IMR-90 (cell line): ENCODE data around the gene ZSCAN10. TPM values are rescaled to one million over a fixed set of nuclear protein-coding genes. Genes with fewer than 3 reads are reported as not detected.

ENCODE experiments used
- ATAC-seq: fragments of 200-7000 bp; cut with Tn5 transposase; 2 replicates; pipeline ENCODE4 v1.9.1; 2020; ENCODE audit warnings: low read depth, mild to moderate bottlenecking, moderate library complexity
- BruUV-seq: library from RNA; stranded (reverse); fragments of 400-500 nt; replicated peaks from 2 replicates; lab custom pipeline; 2021; lab: Mats Ljungman, UMichigan
- CTCF ChIA-PET: fragments of 300-600 bp; formaldehyde crosslinking; extraction: SDS; loops from one replicate; lab custom pipeline; 2021; ENCODE audit warnings: antibody characterized with exemption; lab: Yijun Ruan, JAX
- POLR2A ChIA-PET: fragments of 300-600 bp; sonication (Branson Sonifier 250); formaldehyde crosslinking; loops from one replicate; lab custom pipeline; 2022; ENCODE audit warnings: antibody characterized with exemption; ENCODE audit not compliant: unreplicated experiment; lab: Charles Lee
- DNase-seq: peaks from one replicate; pipeline ENCODE4 v3.0.0; 2013
- H2AFZ ChIP-seq: replicated peaks from 2 replicates; pipeline ENCODE3; 2013; ENCODE audit warnings: low read length, mild to moderate bottlenecking; ENCODE audit not compliant: poor library complexity
- H2AK5ac ChIP-seq: 2 replicates; pipeline ENCODE4 v1.6.1; 2013; ENCODE audit warnings: low read depth, low read length, inconsistent platforms
- H2AK9ac ChIP-seq: replicated peaks from 2 replicates; pipeline ENCODE3; 2013; ENCODE audit warnings: mild to moderate bottlenecking, low read depth, low read length, moderate library complexity; ENCODE audit not compliant: poor library complexity
- H2BK120ac ChIP-seq: 2 replicates; pipeline ENCODE4 v1.6.1; 2013; ENCODE audit warnings: low read depth, low read length, inconsistent platforms
- H2BK15ac ChIP-seq: 3 replicates; pipeline ENCODE4 v1.6.1; 2013; ENCODE audit warnings: low read depth, low read length, inconsistent platforms
- H2BK20ac ChIP-seq: 2 replicates; pipeline ENCODE4 v1.6.1; 2013; ENCODE audit warnings: low read depth, mild to moderate bottlenecking, inconsistent platforms, low read length, moderate library complexity
- H2BK5ac ChIP-seq: 2 replicates; pipeline ENCODE4 v1.6.1; 2013; ENCODE audit warnings: mild to moderate bottlenecking, low read depth, low read length, inconsistent platforms; ENCODE audit not compliant: poor library complexity, severe bottlenecking
- H3K14ac ChIP-seq: replicated peaks from 2 replicates; pipeline ENCODE4 v1.6.1; 2013; ENCODE audit warnings: low read depth, low read length, inconsistent platforms
- H3K18ac ChIP-seq: 2 replicates; pipeline ENCODE4 v1.6.1; 2013; ENCODE audit warnings: low read depth, low read length, control low read depth
- H3K23ac ChIP-seq: 2 replicates; pipeline ENCODE4 v1.6.1; 2013; ENCODE audit warnings: low read depth, low read length, inconsistent platforms
- H3K27ac ChIP-seq: 2 replicates; pipeline ENCODE4 v1.5.1; 2013; ENCODE audit warnings: mild to moderate bottlenecking, control low read depth, low read length; ENCODE audit not compliant: insufficient read depth
- H3K27me3 ChIP-seq: 2 replicates; pipeline ENCODE4 v1.6.1; 2013; ENCODE audit warnings: low read length; ENCODE audit not compliant: control insufficient read depth, insufficient read depth
- H3K36me3 ChIP-seq: 2 replicates; pipeline ENCODE4 v1.6.1; 2013; ENCODE audit warnings: low read length, mixed read lengths; ENCODE audit not compliant: control insufficient read depth, insufficient read depth
- H3K4ac ChIP-seq: 2 replicates; pipeline ENCODE4 v1.6.1; 2013; ENCODE audit warnings: low read depth, low read length, inconsistent platforms
- H3K4me1 ChIP-seq: 2 replicates; pipeline ENCODE4 v1.6.1; 2013; ENCODE audit warnings: low read length, mixed read lengths; ENCODE audit not compliant: control insufficient read depth, insufficient read depth
- H3K4me2 ChIP-seq: 2 replicates; pipeline ENCODE4 v1.6.1; 2013; ENCODE audit warnings: low read depth, mild to moderate bottlenecking, control low read depth, low read length, moderate library complexity
- H3K4me3 ChIP-seq: 2 replicates; pipeline ENCODE4 v1.5.1; 2013; ENCODE audit warnings: low read depth, mild to moderate bottlenecking, control low read depth, low read length, moderate library complexity; ENCODE audit not compliant: insufficient read depth
- H3K56ac ChIP-seq: 2 replicates; pipeline ENCODE4 v1.6.1; 2013; ENCODE audit warnings: low read length, inconsistent platforms; ENCODE audit not compliant: insufficient read depth; ENCODE audit errors: extremely low read depth
- H3K79me1 ChIP-seq, 2 experiments: 2 replicates each; pipeline ENCODE4 v1.6.1; 2013; ENCODE audit warnings: low read length in 2 of 2, inconsistent platforms in 1 of 2, low read depth in 1 of 2
- H3K9ac ChIP-seq: 2 replicates; pipeline ENCODE4 v1.6.1; 2013; ENCODE audit warnings: low read depth, low read length, control low read depth
- H3K9me1 ChIP-seq: 2 replicates; pipeline ENCODE4 v1.6.1; 2013; ENCODE audit warnings: low read length, inconsistent platforms; ENCODE audit not compliant: insufficient read depth
- H3K9me3 ChIP-seq: 2 replicates; pipeline ENCODE4 v1.6.1; 2013; ENCODE audit warnings: low read length; ENCODE audit not compliant: control insufficient read depth, insufficient read depth
- H4K20me1 ChIP-seq: 2 replicates; pipeline ENCODE4 v1.6.1; 2013; ENCODE audit warnings: low read length, inconsistent platforms; ENCODE audit not compliant: insufficient read depth
- H4K5ac ChIP-seq: 2 replicates; pipeline ENCODE4 v1.6.1; 2013; ENCODE audit warnings: mild to moderate bottlenecking, low read depth, low read length, control low read depth
- H4K8ac ChIP-seq, 2 experiments: 2 replicates each; pipeline ENCODE4 v1.6.1; 2013; ENCODE audit warnings: low read depth in 2 of 2, low read length in 2 of 2, control low read depth in 1 of 2, inconsistent platforms in 1 of 2
- H4K91ac ChIP-seq: 2 replicates; pipeline ENCODE4 v1.6.1; 2013; ENCODE audit warnings: low read depth, low read length, inconsistent platforms; ENCODE audit not compliant: insufficient read depth
- BHLHE40 ChIP-seq: fragments of 150-350 bp; IDR thresholded peaks from 2 replicates; pipeline ENCODE4 v1.6.1; 2016; ENCODE audit warnings: mild to moderate bottlenecking, low read depth, low read length
- CEBPB ChIP-seq: IDR thresholded peaks from 2 replicates; pipeline ENCODE4 v1.6.1; 2012; ENCODE audit warnings: low read depth, low read length, improper control_type of control experiment
- CHD1 ChIP-seq: IDR thresholded peaks from 2 replicates; pipeline ENCODE4 v1.6.1; 2012; ENCODE audit warnings: low read depth, low read length, improper control_type of control experiment
- MAFK ChIP-seq: IDR thresholded peaks from 2 replicates; pipeline ENCODE4 v1.6.1; 2012; ENCODE audit warnings: low read depth, low read length, improper control_type of control experiment
- MAZ ChIP-seq: IDR thresholded peaks from 2 replicates; pipeline ENCODE4 v1.6.1; 2012; ENCODE audit warnings: low read depth, mild to moderate bottlenecking, low read length, improper control_type of control experiment, moderate library complexity, borderline replicate concordance
- MXI1 ChIP-seq: IDR thresholded peaks from 2 replicates; pipeline ENCODE4 v1.6.1; 2012; ENCODE audit warnings: low read depth, mild to moderate bottlenecking, low read length, moderate library complexity, borderline replicate concordance
- NFE2L2 ChIP-seq: fragments of 150-350 bp; IDR thresholded peaks from 2 replicates; pipeline ENCODE4 v1.6.1; 2016; ENCODE audit warnings: low read depth, mild to moderate bottlenecking, low read length
- POLR2A ChIP-seq: IDR thresholded peaks from 2 replicates; pipeline ENCODE4 v1.6.1; 2012; ENCODE audit warnings: mild to moderate bottlenecking, low read depth, low read length
- RAD21 ChIP-seq: IDR thresholded peaks from 2 replicates; pipeline ENCODE4 v1.6.1; 2012; ENCODE audit warnings: low read length, improper control_type of control experiment
- RCOR1 ChIP-seq: IDR thresholded peaks from 2 replicates; pipeline ENCODE4 v1.6.1; 2012; ENCODE audit warnings: mild to moderate bottlenecking, low read length, improper control_type of control experiment; ENCODE audit not compliant: insufficient replicate concordance
- RFX5 ChIP-seq: IDR thresholded peaks from 2 replicates; pipeline ENCODE4 v1.8.0; 2012; ENCODE audit warnings: low read depth, mild to moderate bottlenecking, low read length, moderate library complexity
- SMC3 ChIP-seq: fragments of 150-350 bp; IDR thresholded peaks from 2 replicates; pipeline ENCODE4 v1.6.1; 2016; ENCODE audit warnings: low read depth, mild to moderate bottlenecking, antibody characterized with exemption, low read length, moderate library complexity
- USF2 ChIP-seq: fragments of 150-350 bp; IDR thresholded peaks from 2 replicates; pipeline ENCODE4 v1.6.1; 2017; ENCODE audit warnings: mild to moderate bottlenecking, antibody characterized with exemption, low read length, low read depth
- WGBS, 2 experiments: methylation state at CpG; one replicate each; pipeline versions ENCODE4 v1.1.5 to v1.1.7; 2013; ENCODE audit warnings: missing lambda C conversion rate in 2 of 2; ENCODE audit not compliant: insufficient read length in 1 of 2; ENCODE audit errors: extremely low coverage in 2 of 2; 5-methylcytosine and 5-hydroxymethylcytosine counted together
- dilution Hi-C: fragments of 300-500 bp; cut with HindIII; formaldehyde crosslinking; loops from one replicate; pipeline ENCODE4 v1.14.3; 2018; ENCODE audit warnings: low sequenced_read_pairs; ENCODE audit not compliant: unreplicated experiment
- in situ Hi-C: fragments of 300-500 bp; cut with MboI; formaldehyde crosslinking; loops from 3 replicates; pipeline ENCODE4 v1.14.3; 2019; ENCODE audit warnings: low sequenced_read_pairs, inconsistent platforms, mixed read lengths
- intact Hi-C: fragments of 100-400 bp; cut with micrococcal nuclease; formaldehyde crosslinking; loops from 2 replicates; pipeline ENCODE4 v1.10.0; 2022
- polyA plus RNA-seq, 3 experiments: library from polyadenylated mRNA; depleted of rRNA; stranded (reverse); fragments of >200 nt; gene quantifications; 2 replicates each; pipeline ENCODE4 v1.2.3, GENCODE V29; 2012; ENCODE audit warnings: low replicate concordance in 1 of 3
- total RNA-seq: library from RNA; depleted of rRNA; stranded (reverse); fragments of >200 nt; gene quantifications from 2 replicates; pipeline ENCODE4 v1.2.3, GENCODE V29; 2012
- TF ChIP-seq, protein P1 (sequence below): conservative IDR thresholded peaks from 2 replicates; pipeline ENCODE4 v1.5.1; 2012; ENCODE audit warnings: mild to moderate bottlenecking, low read depth, low read length, improper control_type of control experiment

The ZSCAN10 gene
- total and polyA plus RNA-seq, 2 of the 4 experiments (the other 2 are of a cell fraction), result not detected

GRCh38 chr16:3129137-3130131 lies 30.3 kb upstream of the ZSCAN10 start:
- peak; percentile 68 for ATAC-seq
- no peak overlapping the region for H4K91ac ChIP-seq
- H3K9me1 ChIP-seq, result no peaks in the 10 kb centered on the region
- no peaks in the 10 kb centered on the region for H3K27me3 ChIP-seq
- H4K5ac ChIP-seq, result 0 out of 2 replicates have a peak overlapping the region, but pooled peaks have one; percentile 46
- no peak overlapping the region for H2BK20ac ChIP-seq
- no peak overlapping the region for H2BK120ac ChIP-seq
- WGBS, 2 experiments, result 34% methylated on average over 17 of the region's 28 CpGs; no CpG with 5 or more reads in 1 of the 2 experiments
- H3K56ac ChIP-seq, result no peak overlapping the region
- H3K9ac ChIP-seq, result 0 out of 2 replicates have a peak overlapping the region, but pooled peaks have one; percentile 24
- no TSS peak for BruUV-seq
- H3K4me3 ChIP-seq, result peak overlapping the region; percentile 2; the same call in 1 of the 2 replicates
- peak; percentile 86 for DNase-seq
- CTCF ChIA-PET, result interaction anchor here (0.6 to 1.7 kb wide), 12 partner anchors 10 to 106 kb away, joined by 3 to 9 read pairs (median 4); partner anchors contain the start of gene HCFC1R1
- POLR2A ChIA-PET, result interaction anchor here (0.6 kb wide), 1 partner anchor 20 kb away, joined by 5 read pairs; no protein-coding TSS in a partner anchor
- peak overlapping the region in 1 of 2 experiments; percentile 57; a peak in 2 of 4 replicates for H4K8ac ChIP-seq
- intact Hi-C loops, result loop anchor here (1.0 kb wide), 1 partner anchor 70 kb away; no protein-coding TSS in a partner anchor
- H3K23ac ChIP-seq, result no peak overlapping the region
- H2AK9ac ChIP-seq, result peak overlapping the region; percentile 12
- no peaks in the 10 kb centered on the region for H3K9me3 ChIP-seq
- H2AK5ac ChIP-seq, result peak overlapping the region; percentile 45; the same call in 1 of the 2 replicates
- H2BK5ac ChIP-seq, result no peak overlapping the region
- H3K79me1 ChIP-seq, result peaks cover 3 to 42% of the 10 kb centered on the region in 2 experiments; a peak in 2 of 4 replicates
- H4K20me1 ChIP-seq, result peaks cover 3% of the 10 kb centered on the region; the same call in 1 of the 2 replicates
- dilution Hi-C loops, result no loop called here
- peak overlapping the region; percentile 25 for H3K4me2 ChIP-seq
- H3K14ac ChIP-seq, result no peak overlapping the region
- peak overlapping the region; percentile 81 for H2AFZ ChIP-seq
- H3K4ac ChIP-seq, result no peak overlapping the region
- H3K27ac ChIP-seq, result no peak overlapping the region
- in situ Hi-C loops, result no loop called here
- H3K36me3 ChIP-seq, result peaks cover 11% of the 10 kb centered on the region
- H3K4me1 ChIP-seq, result peaks cover 4% of the 10 kb centered on the region
- H3K18ac ChIP-seq, result no peak overlapping the region
- H2BK15ac ChIP-seq, result no peak overlapping the region
- TF ChIP-seq RCOR1 (no peak), RAD21 (peak; percentile 78), MAZ (no peak), MXI1 (peak; percentile 51; the same call in 1 of the 2 replicates), NFE2L2 (no peak), USF2 (no peak), CEBPB (no peak), MAFK (no peak), RFX5 (no peak), SMC3 (peak; percentile 67), BHLHE40 (no peak), CHD1 (no peak), POLR2A (no peak)
- TF ChIP-seq, protein P1, sequence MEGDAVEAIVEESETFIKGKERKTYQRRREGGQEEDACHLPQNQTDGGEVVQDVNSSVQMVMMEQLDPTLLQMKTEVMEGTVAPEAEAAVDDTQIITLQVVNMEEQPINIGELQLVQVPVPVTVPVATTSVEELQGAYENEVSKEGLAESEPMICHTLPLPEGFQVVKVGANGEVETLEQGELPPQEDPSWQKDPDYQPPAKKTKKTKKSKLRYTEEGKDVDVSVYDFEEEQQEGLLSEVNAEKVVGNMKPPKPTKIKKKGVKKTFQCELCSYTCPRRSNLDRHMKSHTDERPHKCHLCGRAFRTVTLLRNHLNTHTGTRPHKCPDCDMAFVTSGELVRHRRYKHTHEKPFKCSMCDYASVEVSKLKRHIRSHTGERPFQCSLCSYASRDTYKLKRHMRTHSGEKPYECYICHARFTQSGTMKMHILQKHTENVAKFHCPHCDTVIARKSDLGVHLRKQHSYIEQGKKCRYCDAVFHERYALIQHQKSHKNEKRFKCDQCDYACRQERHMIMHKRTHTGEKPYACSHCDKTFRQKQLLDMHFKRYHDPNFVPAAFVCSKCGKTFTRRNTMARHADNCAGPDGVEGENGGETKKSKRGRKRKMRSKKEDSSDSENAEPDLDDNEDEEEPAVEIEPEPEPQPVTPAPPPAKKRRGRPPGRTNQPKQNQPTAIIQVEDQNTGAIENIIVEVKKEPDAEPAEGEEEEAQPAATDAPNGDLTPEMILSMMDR, result peak; percentile 89
